ENCODE results near the gene CLIP3. TPM values are rescaled to one million over a fixed set of nuclear protein-coding genes. Genes with fewer than 3 reads are reported as not detected.

The CLIP3 gene
- total and polyA plus RNA-seq, 2 of the 13 experiments (the other 11 are each of a cell fraction or from before 2014, with no cell fraction given), result 0.15 to 1.2 TPM

- TF ChIP-seq RERE (CRISPR knock-in tag; IDR thresholded peaks at IDR 0.05; ENCODE audit: low read depth), result 0 out of 2 replicates have a peak, but pooled peaks have one; percentile 59
- TF ChIP-seq NCOA1 (CRISPR knock-in tag; IDR thresholded peaks at IDR 0.05), result 0 out of 2 replicates have a peak, but pooled peaks have one; percentile 28
- TF ChIP-seq ZHX1 (CRISPR knock-in tag; IDR thresholded peaks at IDR 0.05; ENCODE audit: low read depth), result peak; percentile 66; the same call in 1 of the 2 replicates
- peak; percentile 70; the same call in 1 of the 2 replicates for TF ChIP-seq ZNF331 (CRISPR knock-in tag; IDR thresholded peaks at IDR 0.05)
- no peak for TF ChIP-seq RFX3 (CRISPR knock-in tag; IDR thresholded peaks at IDR 0.05)
- 0 out of 2 replicates have a peak, but pooled peaks have one; percentile 18 for TF ChIP-seq NFKBIZ (CRISPR knock-in tag; IDR thresholded peaks at IDR 0.05)
- 0 out of 2 replicates have a peak, but pooled peaks have one; percentile 49 for TF ChIP-seq ZNF572 (CRISPR knock-in tag; IDR thresholded peaks at IDR 0.05)
- peak; percentile 77 for TF ChIP-seq ARID5B (CRISPR knock-in tag; IDR thresholded peaks at IDR 0.05)
- no peak for TF ChIP-seq JARID2 (CRISPR knock-in tag; IDR thresholded peaks at IDR 0.05; ENCODE audit: insufficient replicate concordance)
- TF ChIP-seq ONECUT2 (CRISPR knock-in tag; IDR thresholded peaks at IDR 0.05), result no peak
- TF ChIP-seq ASH2L (IDR thresholded peaks at IDR 0.05; ENCODE audit: insufficient read length, low read depth, low read length), result peak; percentile 63
- TF ChIP-seq UBTF (CRISPR knock-in tag; IDR thresholded peaks at IDR 0.05), result peak; percentile 40
- no peak; the same call in 1 of the 2 replicates for TF ChIP-seq ZFP41 (CRISPR knock-in tag; IDR thresholded peaks at IDR 0.05; ENCODE audit: borderline replicate concordance)
- peak; percentile 26 for TF ChIP-seq HCFC1 (IDR thresholded peaks at IDR 0.05; ENCODE audit: low read depth, low read length)
Measured at GRCh38 chr19:36054119-36054732, 21.6 kb upstream of the CLIP3 start, which contains the start of gene THAP8 (continued).

Data from HepG2 (cell line).